HepG2 (cell line): ENCODE results near the gene GGT1. TPM values are rescaled to one million over a fixed set of nuclear protein-coding genes. Genes with fewer than 3 reads are reported as not detected.

Experiments
- MAF1 ChIP-seq: sonication (generic); formaldehyde crosslinking; IDR thresholded peaks from 2 replicates; pipeline ENCODE4 v1.5.0; 2020; ENCODE audit warnings: missing genetic modification reagents, borderline replicate concordance
- PAWR ChIP-seq: sonication (generic); formaldehyde crosslinking; IDR thresholded peaks from 2 replicates; pipeline ENCODE4 v1.4.0; 2020; ENCODE audit warnings: missing genetic modification reagents, mild to moderate bottlenecking, borderline replicate concordance
- SATB2 ChIP-seq: sonication (generic); formaldehyde crosslinking; IDR thresholded peaks from 2 replicates; pipeline ENCODE4 v1.5.0; 2020; ENCODE audit warnings: missing genetic modification reagents
- SP2 ChIP-seq: sonication (generic); formaldehyde crosslinking; IDR thresholded peaks from 2 replicates; pipeline ENCODE4 v1.5.1; 2020; ENCODE audit warnings: mild to moderate bottlenecking, missing genetic modification reagents
- THAP11 ChIP-seq: IDR thresholded peaks from 2 replicates; pipeline ENCODE4 v1.6.1; 2016; ENCODE audit warnings: missing biosample characterization, missing genetic modification reagents
- YEATS2 ChIP-seq: sonication (generic); formaldehyde crosslinking; IDR thresholded peaks from 2 replicates; pipeline ENCODE4 v1.4.0; 2020; ENCODE audit warnings: missing genetic modification reagents, borderline replicate concordance
- ZBTB21 ChIP-seq: sonication (generic); formaldehyde crosslinking; IDR thresholded peaks from 2 replicates; pipeline ENCODE4 v1.4.0; 2020; ENCODE audit warnings: missing genetic modification reagents
- ZNF224 ChIP-seq: sonication (generic); formaldehyde crosslinking; IDR thresholded peaks from 2 replicates; pipeline ENCODE4 v1.5.0; 2020; ENCODE audit warnings: mild to moderate bottlenecking, missing genetic modification reagents
- ZNF232 ChIP-seq: sonication (generic); formaldehyde crosslinking; IDR thresholded peaks from 2 replicates; pipeline ENCODE4 v1.4.0; 2020; ENCODE audit warnings: missing genetic modification reagents, borderline replicate concordance
- ZNF432 ChIP-seq: sonication (generic); formaldehyde crosslinking; IDR thresholded peaks from 2 replicates; pipeline ENCODE4 v1.5.0; 2020; ENCODE audit warnings: missing genetic modification reagents, mild to moderate bottlenecking, borderline replicate concordance
- polyA plus RNA-seq, 8 experiments: library from polyadenylated mRNA; depleted of rRNA in 3 of 8; stranded (reverse) in 7 of 8; unstranded in 1 of 8; fragments of >200 nt; fragmentation: Illumina TruSeq in 4 of 8; extraction: Trizol in 4 of 8; gene quantifications; 2 replicates each; pipeline versions ENCODE4 v1.2.1 to v1.2.3, GENCODE V29; 2011 to 2016; ENCODE audit warnings: low read depth in 4 of 8, missing spikeins in 1 of 8, mixed read lengths in 1 of 8; ENCODE audit not compliant: insufficient read depth in 1 of 8
- total RNA-seq, 5 experiments: library from RNA; depleted of rRNA; stranded (reverse); fragments of >200 nt; fragmentation: Illumina TruSeq; extraction: Trizol; gene quantifications; 2 replicates each; pipeline ENCODE4 v1.2.3, GENCODE V29; 2016; ENCODE audit warnings: low read depth in 1 of 5
- TF ChIP-seq, protein P1 (sequence below): sonication (generic); formaldehyde crosslinking; IDR thresholded peaks from 2 replicates; pipeline ENCODE4 v1.4.0; 2020; ENCODE audit warnings: mild to moderate bottlenecking, missing genetic modification reagents
- TF ChIP-seq, protein P2 (sequence below): sonication (generic); formaldehyde crosslinking; IDR thresholded peaks from 2 replicates; pipeline ENCODE4 v1.5.0; 2020; ENCODE audit warnings: missing genetic modification reagents, mild to moderate bottlenecking, borderline replicate concordance
- TF ChIP-seq, protein P3 (sequence below): sonication (generic); formaldehyde crosslinking; IDR thresholded peaks from 2 replicates; pipeline ENCODE4 v1.4.0; 2020; ENCODE audit warnings: missing genetic modification reagents, mild to moderate bottlenecking, borderline replicate concordance
- TF ChIP-seq, protein P4 (sequence below): sonication (generic); formaldehyde crosslinking; conservative IDR thresholded peaks from 2 replicates; pipeline ENCODE4 v1.4.0; 2020; ENCODE audit warnings: missing genetic modification reagents
- TF ChIP-seq, protein P5 (sequence below): sonication (generic); formaldehyde crosslinking; IDR thresholded peaks from 2 replicates; pipeline ENCODE4 v1.4.0; 2020; ENCODE audit warnings: missing genetic modification reagents
- TF ChIP-seq, protein P6 (sequence below): sonication (generic); formaldehyde crosslinking; IDR thresholded peaks from 2 replicates; pipeline ENCODE4 v1.4.0; 2020; ENCODE audit warnings: missing genetic modification reagents, borderline replicate concordance

Gene GGT1
- total and polyA plus RNA-seq, 2 of the 13 experiments (the other 11 are each of a cell fraction or from before 2014, with no cell fraction given), result 29.9 to 103 TPM

DNA sequence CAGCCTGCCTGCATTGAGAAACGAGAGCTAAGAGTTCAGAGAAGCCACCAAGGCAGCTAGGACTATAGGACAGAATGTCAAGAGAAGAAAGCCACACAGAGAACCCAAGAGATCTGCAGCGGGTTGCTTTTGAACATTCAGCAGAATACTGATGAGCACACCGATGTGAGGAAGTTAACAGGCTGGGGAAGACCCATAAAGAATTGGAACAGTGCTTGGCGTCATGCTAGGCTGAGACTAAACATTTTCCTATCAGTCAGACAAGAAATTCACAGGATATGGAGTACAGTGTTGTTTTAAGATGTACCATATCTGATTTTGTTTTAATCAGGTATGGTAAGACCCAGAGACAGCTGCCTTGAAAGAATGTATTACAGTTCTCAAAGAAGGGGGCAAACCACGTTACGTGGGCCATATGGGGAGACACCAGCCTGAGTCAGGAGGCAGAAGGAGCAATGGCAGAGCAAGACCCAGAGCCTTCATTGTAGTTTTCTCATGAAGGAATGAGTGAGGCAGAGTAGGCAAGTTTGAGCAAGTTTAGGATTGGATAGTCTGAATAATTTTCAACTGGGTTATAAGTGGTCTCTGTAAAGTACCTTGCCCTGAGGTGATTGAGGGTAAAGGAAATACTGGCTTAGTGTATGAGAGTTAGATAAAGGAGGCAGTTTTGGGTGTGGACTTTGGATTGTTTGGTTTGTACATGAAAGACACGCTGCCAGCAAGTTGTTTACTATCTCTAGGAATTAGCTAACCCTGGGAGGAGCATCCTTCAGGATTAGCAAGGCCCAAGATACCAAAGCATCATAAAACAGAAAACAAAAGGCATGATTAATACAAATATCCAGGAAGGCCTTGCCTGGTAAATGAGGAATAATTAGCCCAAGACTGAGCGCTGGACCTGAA, 24.4 kb upstream of the GGT1 start (continued):
- TF ChIP-seq ZNF432 (CRISPR knock-in tag) (no peak), ZBTB21 (CRISPR knock-in tag) (no peak), YEATS2 (CRISPR knock-in tag) (peak; percentile 60; the same call in 1 of the 2 replicates), SP2 (CRISPR knock-in tag) (no peak), MAF1 (no peak), SATB2 (CRISPR knock-in tag) (no peak), ZNF232 (no peak), ZNF224 (CRISPR knock-in tag) (no peak), THAP11 (CRISPR knock-in tag) (peak; percentile 55; the same call in 1 of the 2 replicates), PAWR (CRISPR knock-in tag) (no peak)
- TF ChIP-seq, protein P1, sequence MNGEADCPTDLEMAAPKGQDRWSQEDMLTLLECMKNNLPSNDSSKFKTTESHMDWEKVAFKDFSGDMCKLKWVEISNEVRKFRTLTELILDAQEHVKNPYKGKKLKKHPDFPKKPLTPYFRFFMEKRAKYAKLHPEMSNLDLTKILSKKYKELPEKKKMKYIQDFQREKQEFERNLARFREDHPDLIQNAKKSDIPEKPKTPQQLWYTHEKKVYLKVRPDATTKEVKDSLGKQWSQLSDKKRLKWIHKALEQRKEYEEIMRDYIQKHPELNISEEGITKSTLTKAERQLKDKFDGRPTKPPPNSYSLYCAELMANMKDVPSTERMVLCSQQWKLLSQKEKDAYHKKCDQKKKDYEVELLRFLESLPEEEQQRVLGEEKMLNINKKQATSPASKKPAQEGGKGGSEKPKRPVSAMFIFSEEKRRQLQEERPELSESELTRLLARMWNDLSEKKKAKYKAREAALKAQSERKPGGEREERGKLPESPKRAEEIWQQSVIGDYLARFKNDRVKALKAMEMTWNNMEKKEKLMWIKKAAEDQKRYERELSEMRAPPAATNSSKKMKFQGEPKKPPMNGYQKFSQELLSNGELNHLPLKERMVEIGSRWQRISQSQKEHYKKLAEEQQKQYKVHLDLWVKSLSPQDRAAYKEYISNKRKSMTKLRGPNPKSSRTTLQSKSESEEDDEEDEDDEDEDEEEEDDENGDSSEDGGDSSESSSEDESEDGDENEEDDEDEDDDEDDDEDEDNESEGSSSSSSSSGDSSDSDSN, result no peak
- TF ChIP-seq, protein P2, sequence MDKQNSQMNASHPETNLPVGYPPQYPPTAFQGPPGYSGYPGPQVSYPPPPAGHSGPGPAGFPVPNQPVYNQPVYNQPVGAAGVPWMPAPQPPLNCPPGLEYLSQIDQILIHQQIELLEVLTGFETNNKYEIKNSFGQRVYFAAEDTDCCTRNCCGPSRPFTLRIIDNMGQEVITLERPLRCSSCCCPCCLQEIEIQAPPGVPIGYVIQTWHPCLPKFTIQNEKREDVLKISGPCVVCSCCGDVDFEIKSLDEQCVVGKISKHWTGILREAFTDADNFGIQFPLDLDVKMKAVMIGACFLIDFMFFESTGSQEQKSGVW (CRISPR knock-in tag), result no peak
- TF ChIP-seq, protein P3, sequence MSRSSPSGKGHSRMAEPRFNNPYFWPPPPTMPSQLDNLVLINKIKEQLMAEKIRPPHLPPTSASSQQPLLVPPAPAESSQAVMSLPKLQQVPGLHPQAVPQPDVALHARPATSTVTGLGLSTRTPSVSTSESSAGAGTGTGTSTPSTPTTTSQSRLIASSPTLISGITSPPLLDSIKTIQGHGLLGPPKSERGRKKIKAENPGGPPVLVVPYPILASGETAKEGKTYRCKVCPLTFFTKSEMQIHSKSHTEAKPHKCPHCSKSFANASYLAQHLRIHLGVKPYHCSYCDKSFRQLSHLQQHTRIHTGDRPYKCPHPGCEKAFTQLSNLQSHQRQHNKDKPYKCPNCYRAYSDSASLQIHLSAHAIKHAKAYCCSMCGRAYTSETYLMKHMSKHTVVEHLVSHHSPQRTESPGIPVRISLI (CRISPR knock-in tag), result no peak; the same call in 1 of the 2 replicates
- TF ChIP-seq, protein P4, sequence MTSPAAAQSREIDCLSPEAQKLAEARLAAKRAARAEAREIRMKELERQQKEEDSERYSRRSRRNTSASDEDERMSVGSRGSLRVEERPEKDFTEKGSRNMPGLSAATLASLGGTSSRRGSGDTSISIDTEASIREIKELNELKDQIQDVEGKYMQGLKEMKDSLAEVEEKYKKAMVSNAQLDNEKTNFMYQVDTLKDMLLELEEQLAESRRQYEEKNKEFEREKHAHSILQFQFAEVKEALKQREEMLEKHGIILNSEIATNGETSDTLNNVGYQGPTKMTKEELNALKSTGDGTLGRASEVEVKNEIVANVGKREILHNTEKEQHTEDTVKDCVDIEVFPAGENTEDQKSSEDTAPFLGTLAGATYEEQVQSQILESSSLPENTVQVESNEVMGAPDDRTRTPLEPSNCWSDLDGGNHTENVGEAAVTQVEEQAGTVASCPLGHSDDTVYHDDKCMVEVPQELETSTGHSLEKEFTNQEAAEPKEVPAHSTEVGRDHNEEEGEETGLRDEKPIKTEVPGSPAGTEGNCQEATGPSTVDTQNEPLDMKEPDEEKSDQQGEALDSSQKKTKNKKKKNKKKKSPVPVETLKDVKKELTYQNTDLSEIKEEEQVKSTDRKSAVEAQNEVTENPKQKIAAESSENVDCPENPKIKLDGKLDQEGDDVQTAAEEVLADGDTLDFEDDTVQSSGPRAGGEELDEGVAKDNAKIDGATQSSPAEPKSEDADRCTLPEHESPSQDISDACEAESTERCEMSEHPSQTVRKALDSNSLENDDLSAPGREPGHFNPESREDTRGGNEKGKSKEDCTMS (CRISPR knock-in tag), result no peak
- TF ChIP-seq, protein P5, sequence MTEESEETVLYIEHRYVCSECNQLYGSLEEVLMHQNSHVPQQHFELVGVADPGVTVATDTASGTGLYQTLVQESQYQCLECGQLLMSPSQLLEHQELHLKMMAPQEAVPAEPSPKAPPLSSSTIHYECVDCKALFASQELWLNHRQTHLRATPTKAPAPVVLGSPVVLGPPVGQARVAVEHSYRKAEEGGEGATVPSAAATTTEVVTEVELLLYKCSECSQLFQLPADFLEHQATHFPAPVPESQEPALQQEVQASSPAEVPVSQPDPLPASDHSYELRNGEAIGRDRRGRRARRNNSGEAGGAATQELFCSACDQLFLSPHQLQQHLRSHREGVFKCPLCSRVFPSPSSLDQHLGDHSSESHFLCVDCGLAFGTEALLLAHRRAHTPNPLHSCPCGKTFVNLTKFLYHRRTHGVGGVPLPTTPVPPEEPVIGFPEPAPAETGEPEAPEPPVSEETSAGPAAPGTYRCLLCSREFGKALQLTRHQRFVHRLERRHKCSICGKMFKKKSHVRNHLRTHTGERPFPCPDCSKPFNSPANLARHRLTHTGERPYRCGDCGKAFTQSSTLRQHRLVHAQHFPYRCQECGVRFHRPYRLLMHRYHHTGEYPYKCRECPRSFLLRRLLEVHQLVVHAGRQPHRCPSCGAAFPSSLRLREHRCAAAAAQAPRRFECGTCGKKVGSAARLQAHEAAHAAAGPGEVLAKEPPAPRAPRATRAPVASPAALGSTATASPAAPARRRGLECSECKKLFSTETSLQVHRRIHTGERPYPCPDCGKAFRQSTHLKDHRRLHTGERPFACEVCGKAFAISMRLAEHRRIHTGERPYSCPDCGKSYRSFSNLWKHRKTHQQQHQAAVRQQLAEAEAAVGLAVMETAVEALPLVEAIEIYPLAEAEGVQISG, result no peak
- TF ChIP-seq, protein P6, sequence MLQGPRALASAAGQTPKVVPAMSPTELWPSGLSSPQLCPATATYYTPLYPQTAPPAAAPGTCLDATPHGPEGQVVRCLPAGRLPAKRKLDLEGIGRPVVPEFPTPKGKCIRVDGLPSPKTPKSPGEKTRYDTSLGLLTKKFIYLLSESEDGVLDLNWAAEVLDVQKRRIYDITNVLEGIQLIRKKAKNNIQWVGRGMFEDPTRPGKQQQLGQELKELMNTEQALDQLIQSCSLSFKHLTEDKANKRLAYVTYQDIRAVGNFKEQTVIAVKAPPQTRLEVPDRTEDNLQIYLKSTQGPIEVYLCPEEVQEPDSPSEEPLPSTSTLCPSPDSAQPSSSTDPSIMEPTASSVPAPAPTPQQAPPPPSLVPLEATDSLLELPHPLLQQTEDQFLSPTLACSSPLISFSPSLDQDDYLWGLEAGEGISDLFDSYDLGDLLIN (CRISPR knock-in tag), result no peak
